Fibroblast of skin of right biceps (primary cell): ENCODE measurements around the gene ADAMTS17.
"Not testable (repeated sequence)": the region's sequence is repeated elsewhere in the genome, so short reads cannot be mapped to it uniquely, and the experiment has no call there.

Experiments
- DNase-seq: peaks from one replicate; pipeline ENCODE4 v3.0.0-alpha.2; 2013

ADAMTS17 gene

GRCh38 chr15:99983886-99984286 lies 357.9 kb downstream of the ADAMTS17 start:
- peak; percentile 10 for DNase-seq

DNA sequence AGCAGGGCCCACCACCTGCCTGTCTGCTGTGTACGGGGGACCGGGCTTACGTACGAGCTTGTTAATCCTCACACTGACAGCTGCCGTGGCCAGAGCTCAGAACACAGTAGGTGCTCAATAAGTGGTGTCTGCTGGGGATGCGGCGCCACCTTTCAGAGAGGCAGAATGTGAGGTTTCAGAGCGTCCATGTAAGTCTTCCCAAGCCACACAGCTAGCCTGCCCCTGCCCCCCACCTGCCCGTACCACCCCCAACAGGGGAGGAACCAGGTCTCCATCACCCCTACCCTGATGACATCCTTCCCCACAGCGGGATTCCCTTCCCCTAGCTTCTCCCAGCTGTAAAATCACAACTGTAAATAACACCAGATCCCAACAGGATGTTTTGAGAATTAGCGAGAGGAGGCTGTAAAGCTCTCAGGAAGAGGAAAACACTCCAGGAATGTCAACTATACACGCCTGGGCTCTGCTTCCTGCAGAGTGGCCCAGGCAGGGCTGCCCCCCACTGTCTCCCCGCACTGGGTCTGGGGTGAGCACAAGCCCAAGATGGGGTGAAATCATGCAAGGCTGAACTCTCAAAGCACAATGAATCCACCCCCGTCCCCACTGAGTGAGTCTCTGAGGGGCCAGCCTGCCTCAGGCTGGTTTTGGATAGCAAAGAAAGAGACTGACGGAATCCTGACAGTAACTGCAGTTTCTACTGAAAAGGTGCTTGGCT lies 358.4 kb downstream of the ADAMTS17 start:
- peak; percentile 38 for DNase-seq

GRCh38 chr15:99982662-99983061 lies 359.1 kb downstream of the ADAMTS17 start:
- DNase-seq = no peak

GRCh38 chr15:99981839-99982658 lies 359.7 kb downstream of the ADAMTS17 start:
- no peak for DNase-seq

GRCh38 chr15:99981191-99981647 lies 360.6 kb downstream of the ADAMTS17 start:
- no peak for DNase-seq

DNA sequence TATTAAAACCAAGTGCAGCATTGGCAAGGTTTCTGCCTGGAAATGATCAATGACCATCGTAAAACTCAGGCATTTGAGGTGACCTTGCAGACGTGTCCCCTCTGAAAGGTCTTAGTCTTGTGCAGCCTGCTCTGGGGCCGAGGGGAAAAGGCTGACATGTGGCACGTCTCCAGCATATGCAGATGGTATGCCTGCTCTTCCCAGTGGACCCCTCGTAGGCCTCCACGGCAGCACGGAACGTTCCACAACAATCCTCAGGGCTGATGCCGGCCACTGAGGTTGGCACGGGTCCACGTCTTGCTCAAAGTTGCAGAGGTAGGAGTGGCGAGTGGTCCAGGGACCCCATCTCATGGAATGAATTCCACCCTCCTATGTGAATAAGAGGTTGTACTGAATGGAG lies 361.0 kb downstream of the ADAMTS17 start:
- no peak for DNase-seq

GRCh38 chr15:99979886-99980285 lies 361.9 kb downstream of the ADAMTS17 start:
- not testable (repeated sequence) for DNase-seq

DNA sequence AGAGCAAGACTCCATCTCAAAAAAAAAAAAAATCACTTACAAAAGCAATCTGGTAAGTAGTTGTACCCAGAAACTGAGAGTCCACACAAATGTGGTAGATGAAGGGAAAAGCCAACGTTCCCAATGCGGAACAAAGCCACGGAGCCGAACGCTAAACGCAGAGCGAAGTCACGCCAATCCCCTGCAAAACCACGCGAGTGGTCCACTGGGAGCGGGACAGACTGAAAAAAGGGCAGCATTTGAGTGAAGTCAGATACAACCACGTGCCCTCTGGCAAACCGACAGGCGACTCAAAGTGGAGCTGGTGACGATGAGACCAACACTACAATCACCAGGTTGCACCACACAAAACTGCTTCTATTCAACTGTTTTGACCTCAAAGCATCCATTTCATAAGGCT lies 362.4 kb downstream of the ADAMTS17 start:
- DNase-seq = no peak

- no peak for DNase-seq
These were observed 363.3 kb downstream of the ADAMTS17 start for GRCh38 chr15:99978426-99978825.

DNA sequence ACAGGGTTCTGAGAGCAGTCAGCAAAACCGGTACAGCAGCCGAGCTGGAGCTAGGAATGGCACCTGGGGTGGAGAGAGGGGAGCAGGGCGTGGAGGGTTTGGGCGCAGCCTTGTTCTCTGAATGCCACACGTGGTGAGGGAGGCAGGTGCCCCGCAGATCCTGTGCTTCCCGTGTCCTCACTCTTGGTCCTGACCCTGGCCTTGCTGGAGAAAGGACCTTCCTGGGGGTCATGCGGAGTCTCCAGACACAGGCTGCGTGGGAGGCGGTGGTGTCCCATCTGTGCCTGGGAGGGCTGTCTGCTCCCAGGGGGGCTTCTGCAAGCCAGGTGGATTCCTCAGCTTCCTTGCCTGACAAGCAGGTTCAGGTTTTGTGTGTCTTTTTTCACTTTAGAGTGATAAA lies 363.8 kb downstream of the ADAMTS17 start:
- no peak for DNase-seq

GRCh38 chr15:99976811-99977271 lies 364.9 kb downstream of the ADAMTS17 start:
- DNase-seq = peak; percentile 61

DNA sequence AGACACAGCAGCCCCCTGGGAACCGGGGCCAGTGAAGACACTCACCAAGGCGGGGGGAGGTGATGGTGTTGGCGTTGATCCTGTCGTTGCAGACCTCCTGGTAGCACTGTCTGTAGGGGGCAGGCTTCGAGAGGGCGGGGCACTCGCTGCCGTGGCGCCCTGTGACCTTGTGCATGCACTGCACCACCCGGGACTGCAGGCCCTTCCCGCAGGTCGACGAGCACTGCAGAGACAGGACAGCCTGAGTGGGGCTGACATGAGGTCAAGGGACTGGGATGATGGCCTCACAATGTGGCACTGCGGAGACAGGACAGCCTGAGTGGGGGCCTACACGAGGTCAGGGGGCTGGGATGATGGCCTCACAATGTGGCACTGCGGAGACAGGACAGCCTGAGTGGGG lies 365.8 kb downstream of the ADAMTS17 start:
- DNase-seq = no peak

DNA sequence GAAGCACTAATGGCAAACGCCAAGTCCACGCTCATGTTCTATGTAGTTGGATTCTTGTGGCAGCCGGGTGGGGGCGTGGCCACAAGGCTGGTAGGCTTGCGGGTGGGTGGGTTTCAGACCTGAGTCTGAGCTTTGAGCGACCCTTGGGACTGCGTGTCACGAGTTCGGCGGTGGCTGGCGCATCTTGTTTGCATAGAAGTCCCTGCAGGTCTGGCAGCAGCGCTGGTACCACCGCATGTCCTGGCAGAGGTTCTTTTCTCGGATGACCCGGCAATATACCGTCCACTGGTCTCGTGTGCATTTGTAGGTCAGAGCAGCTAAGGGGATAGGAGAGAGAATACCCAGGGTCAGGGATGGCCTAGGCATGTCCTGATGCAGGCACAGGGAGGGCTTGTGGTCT lies 367.5 kb downstream of the ADAMTS17 start:
- no peak for DNase-seq

GRCh38 chr15:99973351-99973750 lies 368.4 kb downstream of the ADAMTS17 start:
- DNase-seq = no peak

DNA sequence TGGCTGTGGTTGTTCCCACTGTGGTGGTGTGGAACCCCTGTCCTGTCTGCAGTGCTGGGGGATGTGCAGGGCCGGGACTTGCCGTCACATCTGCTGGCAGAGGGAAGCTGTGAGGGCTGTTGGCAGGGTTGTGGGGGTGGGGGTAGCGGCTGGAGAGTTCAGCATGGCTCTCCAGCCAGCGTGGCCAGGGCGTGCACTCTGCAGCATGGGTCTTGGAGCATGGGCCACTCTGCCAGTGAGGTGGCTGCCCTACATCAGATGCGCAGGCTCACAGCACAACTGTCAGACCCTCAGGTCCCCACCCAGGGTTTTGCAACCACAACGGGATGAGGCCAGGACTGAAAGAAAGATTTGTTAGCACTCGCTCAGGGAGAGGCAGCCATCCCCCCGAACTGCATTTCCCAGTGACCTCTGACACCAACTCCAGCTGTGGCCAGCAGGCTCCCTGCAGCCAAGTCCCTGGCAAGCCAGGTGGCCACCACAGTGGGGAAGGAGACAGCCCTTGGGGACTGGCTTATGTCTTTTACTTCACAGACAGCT lies 370.8 kb downstream of the ADAMTS17 start:
- no peak for DNase-seq

GRCh38 chr15:99969261-99969920 lies 372.4 kb downstream of the ADAMTS17 start:
- DNase-seq = no peak

- no peak for DNase-seq
These were observed 373.9 kb downstream of the ADAMTS17 start for GRCh38 chr15:99967841-99968371.

DNA sequence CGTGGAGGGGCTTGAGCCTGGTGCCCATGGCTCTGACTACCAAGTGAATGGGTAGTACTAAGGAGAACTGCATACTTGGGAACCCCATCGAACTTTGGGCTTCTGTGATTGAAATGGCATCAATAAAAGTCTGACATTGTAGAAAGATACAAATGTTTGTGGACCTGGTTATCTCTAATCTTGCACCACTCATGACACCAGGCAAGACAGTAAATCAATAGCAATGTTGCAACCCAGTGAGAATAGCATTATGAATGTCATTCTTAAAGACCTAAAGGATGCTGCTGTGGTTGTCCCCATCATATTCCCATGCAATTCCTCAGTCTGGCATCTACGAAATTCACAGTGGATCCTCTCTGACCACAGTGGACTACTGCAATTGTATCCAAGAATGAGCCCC lies 375.0 kb downstream of the ADAMTS17 start:
- no peak for DNase-seq

- no peak for DNase-seq
These were observed 376.4 kb downstream of the ADAMTS17 start for GRCh38 chr15:99965376-99965775.

- no peak for DNase-seq
These were observed 377.8 kb downstream of the ADAMTS17 start for GRCh38 chr15:99963976-99964375.

DNA sequence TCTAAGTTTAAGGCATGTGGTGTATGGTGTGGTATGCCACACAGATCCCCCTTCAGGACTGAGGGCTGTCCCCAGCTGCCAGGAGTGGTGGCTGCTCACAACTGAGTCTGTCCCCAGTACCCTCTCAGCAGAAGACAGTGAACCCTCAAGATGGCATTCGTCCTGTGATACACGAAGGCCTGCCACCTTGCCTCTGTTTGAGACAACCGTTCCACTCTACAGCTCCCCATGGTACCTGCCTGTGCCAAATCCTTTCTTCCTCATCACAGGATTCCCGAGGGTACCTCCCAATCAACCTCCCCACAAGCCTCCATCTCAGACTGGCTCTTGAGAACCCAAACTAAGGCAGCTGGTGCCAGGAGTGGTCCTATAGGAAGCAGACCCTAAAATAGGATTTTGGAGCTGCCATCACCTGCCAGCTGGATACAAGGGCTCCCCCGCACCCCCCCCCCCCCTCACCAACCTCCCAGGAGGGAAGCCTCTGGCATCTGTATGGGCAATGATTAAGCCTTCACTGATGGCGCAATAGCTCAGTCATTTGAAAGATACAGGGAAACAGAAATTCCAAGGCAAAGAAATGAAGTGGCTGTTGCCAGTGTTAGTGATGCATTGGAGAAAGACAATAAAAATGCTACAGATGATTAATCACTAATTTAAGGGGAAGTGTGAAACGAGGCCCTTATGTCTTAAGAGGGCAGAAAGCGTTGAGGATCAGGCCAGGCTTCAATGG lies 378.5 kb downstream of the ADAMTS17 start:
- peak; percentile 39 for DNase-seq

- no peak for DNase-seq
These were observed 379.7 kb downstream of the ADAMTS17 start for GRCh38 chr15:99962006-99962561.
